T-helper 1 cell (primary cell): ENCODE data around the gene FNDC3A.

ENCODE experiments used
- DNase-seq, 5 donors: peaks; one replicate each; pipeline ENCODE4 v3.0.0-alpha.2; 2012 to 2020

FNDC3A gene

GRCh38 chr13:49225223-49226042 lies 249.7 kb downstream of the FNDC3A start:
- no peak for DNase-seq

DNA sequence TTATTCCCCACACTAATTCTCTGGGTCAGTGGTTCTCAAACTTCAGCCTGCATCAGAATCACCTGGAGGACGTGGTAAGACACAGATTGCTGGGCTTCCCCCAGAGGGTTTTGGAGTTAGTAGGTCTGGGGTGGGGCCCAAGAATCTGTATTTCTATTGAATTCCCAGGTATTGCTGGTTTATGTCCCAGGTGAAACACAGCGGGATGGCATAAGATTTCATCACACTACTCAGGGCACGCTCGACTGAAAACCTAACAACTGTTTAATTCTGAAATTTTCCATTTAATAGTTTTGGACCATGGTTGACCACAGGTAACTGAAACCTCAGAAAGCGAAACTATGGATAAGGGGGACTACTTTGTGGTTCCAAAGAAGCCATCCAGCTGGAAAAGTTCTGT lies 250.9 kb downstream of the FNDC3A start:
- DNase-seq, result no peak

DNA sequence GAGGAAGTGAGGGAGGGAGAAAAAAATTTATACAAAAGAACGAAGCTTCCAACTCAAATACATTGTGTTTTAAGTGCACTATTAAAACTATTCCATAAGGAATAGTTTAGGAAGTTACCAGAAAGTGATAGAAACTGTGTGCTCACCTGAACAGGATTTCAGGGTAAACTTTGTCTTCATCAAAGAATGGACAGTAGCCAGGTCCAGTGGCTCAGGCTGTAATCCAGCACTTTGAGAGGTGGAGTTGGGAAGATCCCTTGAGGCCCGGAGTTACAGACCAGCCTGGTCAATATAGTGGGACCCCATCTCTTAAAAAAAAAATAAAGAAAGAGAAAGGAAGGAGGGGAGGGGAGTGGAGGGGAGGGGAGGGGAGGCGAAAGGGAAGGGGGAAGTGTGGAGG lies 259.0 kb downstream of the FNDC3A start:
- DNase-seq, result no peak

GRCh38 chr13:49235856-49236431 lies 260.2 kb downstream of the FNDC3A start:
- DNase-seq, result no peak

DNA sequence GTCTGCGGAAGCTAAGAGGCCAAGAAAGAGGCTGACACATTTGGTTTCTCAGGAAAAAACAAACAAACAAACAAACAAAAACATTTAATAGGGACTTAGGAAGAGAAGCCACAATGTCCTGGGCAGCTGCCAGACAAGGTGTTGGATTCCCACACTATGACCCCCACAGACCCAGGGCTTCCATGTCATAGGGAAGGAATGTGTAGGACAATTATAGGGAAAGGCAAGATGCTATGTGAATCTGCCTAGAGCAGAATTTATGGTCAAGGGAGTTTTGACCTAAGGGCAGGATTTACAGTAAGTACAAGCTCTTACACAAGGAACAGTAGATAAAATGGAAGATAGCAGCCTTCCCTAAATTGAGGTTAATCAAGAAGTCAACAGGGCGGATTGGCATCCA lies 262.9 kb downstream of the FNDC3A start:
- no peak for DNase-seq

DNA sequence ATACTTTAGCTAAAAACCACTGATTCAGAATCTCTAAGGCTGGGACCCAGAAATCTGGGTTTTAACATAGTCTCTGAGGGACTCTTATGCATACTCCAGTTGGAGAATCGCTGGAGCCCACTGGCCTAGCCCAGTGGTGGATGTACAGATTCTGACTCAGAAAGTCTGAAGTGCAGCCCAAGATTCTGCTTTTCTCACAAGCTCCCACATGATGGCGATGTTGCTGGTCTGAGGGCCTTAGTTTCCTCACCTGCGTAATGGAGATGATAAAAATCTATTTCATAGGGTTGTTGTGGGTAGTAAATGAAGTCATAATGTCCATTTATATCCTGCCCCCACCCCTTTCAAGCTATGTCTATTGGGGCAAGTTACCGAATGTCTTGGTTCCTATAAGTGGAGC lies 264.3 kb downstream of the FNDC3A start:
- peak in 4 of 5 donors; percentile 10 to 41 (median 24) for DNase-seq

GRCh38 chr13:49241296-49241695 lies 265.6 kb downstream of the FNDC3A start:
- no peak for DNase-seq

- no peak for DNase-seq
Observed at GRCh38 chr13:49245101-49245500, 269.4 kb downstream of the FNDC3A start.

DNA sequence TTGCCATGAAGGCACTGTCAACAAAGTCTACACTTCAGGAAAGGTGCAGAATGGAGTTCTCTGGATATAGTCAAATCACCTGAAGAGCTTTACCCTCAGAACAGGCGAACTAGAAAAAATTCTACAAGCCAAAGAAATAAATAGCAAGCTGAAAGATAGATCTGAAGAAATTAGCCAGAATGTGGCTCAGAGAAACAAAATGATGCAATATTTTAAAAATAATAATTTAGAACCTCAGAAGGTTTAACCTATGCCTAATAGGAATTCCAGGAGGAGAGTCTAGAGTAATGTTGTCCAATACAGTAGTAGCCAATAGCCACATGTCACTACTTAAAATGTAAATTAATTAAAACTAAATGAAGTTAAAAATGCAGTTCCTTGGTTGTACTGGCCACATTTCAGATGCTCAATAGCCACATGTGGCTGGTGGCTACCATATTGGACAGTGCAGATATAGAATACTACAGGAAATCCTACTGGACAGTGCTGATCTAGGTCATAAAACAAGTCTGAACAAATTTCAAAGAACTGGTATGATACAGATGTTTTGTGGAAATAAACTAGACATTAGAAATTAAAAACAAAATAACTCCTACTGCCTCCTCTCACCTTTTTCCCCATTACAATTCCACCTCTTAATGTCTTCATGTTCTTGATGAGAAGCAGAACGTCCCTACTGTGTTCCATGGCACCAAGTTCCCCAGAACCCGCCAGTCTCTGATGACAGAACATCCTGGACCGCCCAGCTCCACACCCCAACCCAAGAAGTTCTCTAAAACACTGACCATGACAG lies 271.3 kb downstream of the FNDC3A start:
- DNase-seq, result no peak

DNA sequence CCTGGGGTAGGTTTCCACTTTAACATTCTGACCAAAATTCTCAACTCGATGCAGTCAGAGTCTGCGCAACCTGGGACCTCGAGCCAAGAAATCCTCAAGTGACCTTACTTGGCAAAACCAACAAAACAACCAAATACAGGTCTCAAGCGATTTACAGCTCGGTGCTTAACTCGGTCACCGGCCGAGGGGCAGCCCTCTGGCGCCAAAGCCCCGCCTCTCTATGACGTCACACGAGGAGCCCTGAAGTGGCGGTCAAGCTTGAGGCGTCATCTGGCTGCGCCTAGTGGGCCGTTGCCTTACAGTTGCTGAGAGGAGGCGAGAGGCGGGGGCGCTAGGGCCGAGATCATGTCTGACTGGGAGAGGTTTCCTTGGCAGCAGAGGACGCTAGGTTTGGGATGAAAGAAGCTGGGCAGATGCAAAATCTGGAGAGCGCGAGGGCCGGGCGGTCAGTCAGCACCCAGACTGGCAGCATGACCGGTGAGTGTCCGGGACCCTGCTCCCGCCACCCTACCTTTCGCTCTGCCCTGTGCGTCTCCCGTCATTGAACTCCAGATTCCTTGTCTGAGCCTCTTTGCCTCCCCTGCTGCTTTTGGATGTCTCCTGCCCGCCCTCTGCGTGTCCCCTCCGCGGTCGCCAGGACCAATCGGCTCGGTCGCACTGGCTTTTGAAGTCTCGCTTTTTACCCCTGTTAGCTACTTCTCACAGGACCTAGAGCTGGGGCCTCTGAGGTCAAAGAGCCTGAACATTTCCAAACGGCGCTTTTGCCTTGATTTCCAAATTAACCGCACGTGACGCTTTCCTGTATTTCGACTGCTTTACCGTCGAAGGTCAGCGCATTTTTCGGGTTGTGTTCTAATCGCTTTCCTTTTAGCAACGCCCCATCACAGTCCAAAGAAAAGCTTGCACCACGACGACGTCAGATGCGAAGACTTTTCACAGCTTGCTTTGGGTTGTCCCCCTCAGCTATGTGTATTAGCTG lies 272.2 kb downstream of the FNDC3A start, which contains the start of gene CDADC1:
Gene CDADC1, plus strand, starts transcription at position 283 of the 979 bp plus-strand sequence. Its CDS starts 113 bp downstream, at position 396.
- peak; percentile 75 to 92 (median 80) for DNase-seq

DNA sequence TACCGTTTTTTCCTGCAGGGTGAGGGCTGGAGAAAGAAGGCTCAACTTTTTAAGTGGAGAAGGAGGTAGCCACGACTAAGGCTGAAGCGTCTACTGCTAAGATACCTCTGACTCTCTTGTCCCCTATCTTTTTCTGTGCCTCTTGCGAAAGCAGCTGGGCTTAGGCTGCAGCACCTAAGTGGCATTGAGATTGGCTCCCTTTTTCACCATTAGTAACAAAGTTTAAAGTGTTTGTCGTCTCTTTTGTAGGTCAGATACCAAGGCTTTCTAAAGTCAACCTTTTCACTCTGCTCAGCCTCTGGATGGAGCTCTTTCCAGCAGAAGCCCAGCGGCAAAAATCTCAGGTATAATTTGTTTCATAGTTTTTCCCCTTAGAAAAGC lies 272.9 kb downstream of the FNDC3A start:
- peak in 1 of 5 donors; percentile 17 for DNase-seq

GRCh38 chr13:49251326-49251725 lies 275.6 kb downstream of the FNDC3A start:
- no peak for DNase-seq

DNA sequence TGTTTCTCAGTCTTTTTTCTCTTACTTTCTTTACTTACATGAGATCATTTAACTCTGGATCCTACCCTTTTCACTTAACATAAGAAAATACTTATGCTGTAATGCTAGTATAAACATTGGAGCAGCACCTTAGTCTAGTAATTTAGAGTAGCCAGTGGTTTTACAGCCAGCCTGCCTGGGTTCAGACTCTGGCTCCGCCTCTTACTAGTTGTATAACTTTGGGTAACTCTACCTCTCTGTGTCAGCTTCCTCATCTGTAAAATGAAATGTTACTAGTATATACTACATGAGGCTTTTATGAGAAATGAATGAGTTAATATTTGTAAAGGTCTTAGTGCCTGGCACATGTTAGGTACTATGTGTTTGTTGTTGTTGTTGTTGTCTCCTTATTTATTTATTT lies 277.6 kb downstream of the FNDC3A start:
- DNase-seq, result peak in 1 of 5 donors; percentile 22

GRCh38 chr13:49254007-49254406 lies 278.3 kb downstream of the FNDC3A start:
- peak in 1 of 5 donors; percentile 39 for DNase-seq

- DNase-seq, result no peak
Observed at GRCh38 chr13:49256841-49257240, 281.1 kb downstream of the FNDC3A start.

DNA sequence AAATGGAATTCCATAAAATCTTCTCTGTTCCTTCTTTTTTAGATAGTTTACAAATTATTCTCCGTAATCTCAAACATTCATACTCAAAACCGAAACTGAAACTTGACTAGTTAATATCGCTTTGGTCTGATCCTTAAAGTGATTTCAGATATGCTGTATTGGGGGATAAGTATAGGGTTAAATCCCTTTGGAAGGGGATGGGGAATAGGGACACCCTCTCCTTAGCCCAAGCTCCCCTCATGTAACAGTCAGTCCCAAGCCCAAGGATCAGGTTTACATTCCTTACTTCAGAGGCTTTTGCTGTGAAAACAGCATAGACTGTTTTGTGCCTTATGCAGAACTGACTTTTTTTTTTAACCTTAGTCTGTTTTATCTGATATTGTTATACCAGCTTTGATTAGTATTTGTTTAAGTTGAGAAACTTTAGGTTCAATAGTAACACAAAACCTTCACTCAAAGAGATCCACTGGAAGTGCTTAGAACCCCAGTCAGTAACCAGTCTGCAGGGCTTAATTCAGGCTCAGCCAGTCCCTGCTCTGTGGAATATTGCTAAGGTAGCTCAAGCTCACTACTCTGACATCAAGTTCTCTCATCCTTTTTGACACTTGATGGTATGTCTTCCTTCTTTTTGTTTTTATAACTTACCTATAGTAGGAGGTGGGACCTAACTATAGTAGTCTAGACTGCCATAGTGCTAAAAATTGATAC lies 282.5 kb downstream of the FNDC3A start:
- peak in 1 of 5 donors; percentile 20 for DNase-seq
